ENCODE measurements around the gene ST6GALNAC3.

ST6GALNAC3 gene

GRCh38 chr1:76562292-76562691, 487.7 kb downstream of the ST6GALNAC3 start:
- H3K27me3 ChIP-seq (replicated peaks), result no peaks in the 10 kb centered on the region
- in situ Hi-C loops (cut with HindIII; ENCODE audit: low pct_ligation_motif_present, low sequenced_read_pairs), result no loop called here

GRCh38 chr1:76568573-76569238, 494.2 kb downstream of the ST6GALNAC3 start:
- Histone ChIP-seq H3K4me3 (ENCODE audit: low read depth, low read length) (no peak overlapping the region), H3K27me3 (replicated peaks) (no peaks in the 10 kb centered on the region), H3K36me3 (replicated peaks) (no peaks in the 10 kb centered on the region), H3K27ac (no peak overlapping the region)
- no peak for DNase-seq
- in situ Hi-C loops (cut with HindIII; ENCODE audit: low pct_ligation_motif_present, low sequenced_read_pairs), result no loop called here
- no peak for TF ChIP-seq CTCF (IDR thresholded peaks at IDR 0.05; ENCODE audit: low read depth, low read length, missing control alignments)

More at GRCh38 chr1:76562292-76562691, 487.7 kb downstream of the ST6GALNAC3 start:
- H3K27ac ChIP-seq, result no peak overlapping the region
- no peak overlapping the region for H3K4me3 ChIP-seq (ENCODE audit: low read depth, low read length)
- no peak for TF ChIP-seq CTCF (IDR thresholded peaks at IDR 0.05; ENCODE audit: low read depth, low read length, missing control alignments)
- H3K36me3 ChIP-seq (replicated peaks), result no peaks in the 10 kb centered on the region
- no peak for DNase-seq

- Histone ChIP-seq H3K27ac (no peak overlapping the region), H3K36me3 (replicated peaks) (no peaks in the 10 kb centered on the region), H3K4me3 (ENCODE audit: low read depth, low read length) (no peak overlapping the region), H3K27me3 (replicated peaks) (no peaks in the 10 kb centered on the region)
- DNase-seq, result no peak
- in situ Hi-C loops (cut with HindIII; ENCODE audit: low pct_ligation_motif_present, low sequenced_read_pairs), result no loop called here
- TF ChIP-seq CTCF (IDR thresholded peaks at IDR 0.05; ENCODE audit: low read depth, low read length, missing control alignments), result no peak
Measured at GRCh38 chr1:76571248-76571647, 496.7 kb downstream of the ST6GALNAC3 start.

GRCh38 chr1:76572229-76572628, 497.7 kb downstream of the ST6GALNAC3 start:
- TF ChIP-seq CTCF (IDR thresholded peaks at IDR 0.05; ENCODE audit: low read depth, low read length, missing control alignments), result no peak
- H3K4me3 ChIP-seq (ENCODE audit: low read depth, low read length), result no peak overlapping the region
- H3K36me3 ChIP-seq (replicated peaks), result no peaks in the 10 kb centered on the region
- H3K27me3 ChIP-seq (replicated peaks), result no peaks in the 10 kb centered on the region
- in situ Hi-C loops (cut with HindIII; ENCODE audit: low pct_ligation_motif_present, low sequenced_read_pairs), result no loop called here
- H3K27ac ChIP-seq, result no peak overlapping the region
- DNase-seq, result no peak

GRCh38 chr1:76576876-76577524, 502.5 kb downstream of the ST6GALNAC3 start:
- no peak overlapping the region for H3K4me3 ChIP-seq (ENCODE audit: low read depth, low read length)
- no peak for DNase-seq
- H3K27ac ChIP-seq, result no peak overlapping the region
- no peaks in the 10 kb centered on the region for H3K36me3 ChIP-seq (replicated peaks)
- H3K27me3 ChIP-seq (replicated peaks), result no peaks in the 10 kb centered on the region
- in situ Hi-C loops (cut with HindIII; ENCODE audit: low pct_ligation_motif_present, low sequenced_read_pairs), result no loop called here
- TF ChIP-seq CTCF (IDR thresholded peaks at IDR 0.05; ENCODE audit: low read depth, low read length, missing control alignments), result no peak
